ENCODE data around the gene ATF2.

ATF2 gene

DNA sequence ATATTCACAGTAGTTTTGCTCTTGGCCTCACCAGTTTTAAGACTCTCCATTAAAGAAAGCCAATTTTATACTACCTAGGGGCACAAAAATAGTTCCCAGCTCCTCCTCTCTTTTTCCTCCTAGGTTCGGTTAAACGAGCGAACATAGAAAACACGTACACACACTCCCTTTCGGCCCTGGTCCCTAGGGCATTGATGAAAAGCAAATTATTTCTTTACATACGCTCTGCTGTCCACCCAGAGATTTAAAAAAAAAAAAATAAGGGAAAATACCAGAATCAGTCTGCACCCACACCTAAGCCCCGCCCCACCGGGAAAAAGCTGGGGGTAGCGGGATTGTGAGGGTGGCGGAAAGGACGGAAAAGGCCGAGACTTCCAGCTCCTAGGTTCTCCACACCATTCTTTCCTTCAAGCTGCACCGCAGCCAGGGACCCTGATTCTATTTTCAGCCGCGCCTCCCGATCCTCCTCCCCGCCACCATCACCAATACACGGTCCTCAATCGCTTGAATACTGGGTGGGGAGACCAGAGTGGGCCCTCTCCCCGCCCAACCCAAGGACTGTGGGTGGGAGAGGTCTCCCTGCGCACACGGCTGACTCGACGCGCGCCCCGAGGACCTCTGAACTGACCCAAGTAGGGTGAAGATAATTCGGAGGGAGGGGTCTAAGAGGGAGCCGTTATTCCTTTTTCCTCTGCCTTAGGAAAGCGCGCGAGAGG lies 769 bp downstream of the ATF2 start:
- peak in 39 of 42 donors; percentile 21 to 76 (median 47) for DNase-seq
- intact Hi-C loops (cut with DNase I) = no loop called here

DNA sequence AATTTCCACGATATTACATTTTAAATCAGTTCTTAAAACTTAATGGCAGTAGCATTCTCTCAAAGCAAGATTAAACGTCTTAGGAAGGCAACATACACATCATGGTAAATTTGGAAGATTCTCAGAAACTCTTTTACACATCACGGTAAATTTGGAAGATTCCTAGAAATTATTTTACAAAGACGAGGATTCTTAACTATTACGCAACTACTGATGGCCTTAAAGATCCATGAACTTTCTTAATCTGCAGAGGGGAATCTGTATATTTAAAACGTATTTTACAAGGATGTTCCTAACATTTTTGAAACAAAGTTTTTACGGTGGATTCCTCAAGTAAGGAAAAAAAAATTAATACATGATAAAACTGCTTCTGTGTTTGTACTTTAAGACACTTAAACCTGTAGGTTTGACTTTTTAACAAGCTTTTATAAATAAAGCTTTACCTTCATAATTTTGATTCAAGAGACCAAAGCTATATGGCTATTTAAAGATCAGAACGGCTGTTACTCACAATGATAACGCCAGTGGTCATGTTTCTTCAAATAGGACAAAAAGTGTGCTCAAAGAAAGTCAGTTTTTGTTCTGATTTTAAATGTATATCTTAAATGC lies 1.7 kb downstream of the ATF2 start:
- intact Hi-C loops (cut with DNase I) = no loop called here
- DNase-seq = no peak

DNA sequence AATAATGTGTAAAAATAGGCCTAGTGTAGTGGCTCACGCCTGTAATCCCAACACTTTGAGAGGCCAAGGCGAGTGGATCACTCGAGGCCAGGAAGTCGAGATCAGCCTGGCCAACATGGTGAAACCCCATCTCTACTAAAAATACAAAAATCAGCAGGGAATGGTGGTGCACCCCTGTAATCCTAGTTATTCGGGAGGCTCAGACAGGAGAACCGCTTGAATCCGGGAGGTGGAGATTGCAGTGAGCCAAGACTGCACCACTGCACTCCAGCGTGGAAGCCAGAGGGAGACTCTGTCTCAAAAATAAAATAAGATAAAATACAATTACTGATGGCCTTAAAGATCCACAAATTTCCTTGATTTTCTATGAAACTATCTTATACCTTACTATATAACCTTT lies 3.8 kb downstream of the ATF2 start:
- intact Hi-C loops (cut with DNase I) = no loop called here
- no peak for DNase-seq

DNA sequence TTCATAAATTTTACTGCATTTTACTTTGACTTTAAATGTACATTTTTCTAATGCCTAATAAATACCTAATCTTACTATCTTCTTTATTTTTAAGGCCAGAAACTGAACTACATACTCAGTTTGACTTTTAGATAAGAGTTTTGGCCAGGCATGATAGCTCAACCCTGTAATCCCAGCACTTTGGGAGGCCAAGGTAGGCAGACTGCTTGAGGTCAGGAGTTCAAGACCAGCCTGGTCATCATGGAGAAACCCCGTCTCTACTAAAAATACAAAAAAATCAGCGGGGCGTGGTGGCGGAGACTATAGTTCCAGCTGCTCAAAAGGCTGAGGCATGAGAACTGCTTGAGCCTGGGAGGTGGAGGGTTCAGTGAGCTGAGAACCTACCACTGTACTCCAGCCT lies 9.1 kb downstream of the ATF2 start:
- intact Hi-C loops (cut with DNase I) = no loop called here
- no peak for DNase-seq

DNA sequence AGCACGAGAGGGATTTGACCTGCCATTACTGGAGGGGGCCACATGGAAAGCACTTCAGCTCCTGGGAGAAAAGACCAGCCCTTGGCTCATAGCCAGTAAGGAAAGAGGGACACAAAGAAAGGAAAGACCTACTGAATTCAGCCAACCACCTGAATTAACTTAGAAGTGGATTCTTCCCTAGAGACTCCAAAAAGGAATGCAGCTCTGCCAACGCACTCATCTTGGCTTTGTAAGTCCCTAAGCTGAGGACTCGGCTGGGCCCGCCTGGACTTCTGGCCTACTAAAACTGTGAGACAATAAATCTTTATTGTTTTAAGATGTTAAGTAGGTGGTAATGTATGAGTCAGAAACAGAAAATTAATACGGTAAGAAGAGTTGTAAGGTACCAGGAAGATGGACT lies 11.5 kb downstream of the ATF2 start:
- DNase-seq = no peak
- intact Hi-C loops (cut with DNase I) = no loop called here

DNA sequence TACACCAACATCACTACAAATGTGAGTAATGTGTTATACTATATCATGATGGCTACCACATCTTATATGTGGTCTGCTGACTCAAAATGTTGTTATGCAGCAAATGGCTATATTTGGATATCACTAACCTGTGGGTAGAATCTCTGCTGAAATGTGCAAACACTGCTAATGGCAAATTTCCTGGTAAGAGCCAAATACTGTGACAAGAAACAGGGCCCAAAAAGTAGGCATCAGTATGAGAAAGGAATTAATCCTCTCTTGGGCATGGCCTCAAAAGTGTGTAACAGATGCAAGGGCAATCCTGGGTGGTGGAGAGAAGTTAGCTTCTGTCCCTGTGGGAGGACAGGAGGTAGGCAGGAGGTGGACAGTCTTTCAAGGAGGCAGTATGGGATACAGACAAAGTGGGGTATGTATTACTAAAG lies 13.3 kb downstream of the ATF2 start:
- no peak for DNase-seq
- intact Hi-C loops (cut with DNase I) = no loop called here

DNA sequence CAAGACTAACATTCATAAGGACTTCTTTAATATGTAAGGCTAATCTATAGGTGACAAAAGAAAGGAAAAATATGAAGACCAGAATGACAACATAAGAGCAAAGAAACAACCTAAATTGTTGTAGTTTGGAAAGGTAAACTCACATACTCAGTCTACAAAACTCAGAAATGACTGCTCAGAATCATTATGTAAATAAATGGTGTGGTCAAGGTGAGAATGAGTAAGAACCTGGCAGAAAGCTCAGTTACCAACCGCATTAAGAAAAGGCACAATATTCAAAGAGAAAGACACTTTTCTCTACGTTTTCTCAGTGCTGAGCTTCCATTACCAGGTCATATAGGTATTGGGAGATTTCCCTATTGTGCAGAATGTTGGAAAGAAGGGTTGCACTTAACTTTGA lies 15.8 kb downstream of the ATF2 start:
- intact Hi-C loops (cut with DNase I) = no loop called here

DNA sequence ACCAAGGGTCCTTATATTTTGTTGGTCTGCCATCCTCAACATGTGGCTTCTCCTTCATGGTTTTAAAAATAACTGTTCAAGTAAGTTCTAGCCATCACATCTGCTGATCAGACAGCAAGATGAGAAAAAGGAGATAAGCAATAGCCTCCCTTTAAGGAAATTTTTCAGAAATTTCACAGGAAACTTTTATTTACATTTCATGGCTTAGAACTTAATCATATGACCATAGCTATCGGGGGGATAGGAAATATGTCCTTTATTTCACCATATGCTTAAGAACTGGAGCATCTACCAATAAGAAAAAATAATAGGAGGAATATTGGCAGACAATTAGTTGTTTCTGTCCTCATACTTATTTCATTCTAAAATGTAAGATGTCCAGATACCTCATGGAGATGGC lies 16.2 kb downstream of the ATF2 start:
- intact Hi-C loops (cut with DNase I) = no loop called here
- no peak for DNase-seq

More for the DNA sequence above, 15.8 kb downstream of the ATF2 start:
- no peak for DNase-seq

DNA sequence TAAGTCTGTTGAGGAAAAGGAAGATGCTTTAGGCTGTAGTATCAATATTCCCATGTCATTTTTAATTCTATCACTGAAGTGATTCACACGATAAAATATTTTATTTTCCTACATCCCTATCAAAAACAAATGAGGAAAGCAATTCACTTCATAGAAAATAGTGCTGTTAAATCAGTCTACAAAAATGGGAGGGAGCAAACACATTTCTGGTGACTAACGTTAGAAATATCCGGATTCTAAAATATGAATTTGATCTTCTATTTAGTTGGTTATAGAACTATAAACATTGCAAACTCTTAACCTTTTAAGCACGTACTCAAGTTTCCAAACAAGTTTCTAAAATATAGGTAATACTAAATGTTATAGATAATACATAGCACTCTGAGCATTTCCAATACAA lies 20.8 kb downstream of the ATF2 start:
- DNase-seq = no peak
- intact Hi-C loops (cut with DNase I) = no loop called here

DNA sequence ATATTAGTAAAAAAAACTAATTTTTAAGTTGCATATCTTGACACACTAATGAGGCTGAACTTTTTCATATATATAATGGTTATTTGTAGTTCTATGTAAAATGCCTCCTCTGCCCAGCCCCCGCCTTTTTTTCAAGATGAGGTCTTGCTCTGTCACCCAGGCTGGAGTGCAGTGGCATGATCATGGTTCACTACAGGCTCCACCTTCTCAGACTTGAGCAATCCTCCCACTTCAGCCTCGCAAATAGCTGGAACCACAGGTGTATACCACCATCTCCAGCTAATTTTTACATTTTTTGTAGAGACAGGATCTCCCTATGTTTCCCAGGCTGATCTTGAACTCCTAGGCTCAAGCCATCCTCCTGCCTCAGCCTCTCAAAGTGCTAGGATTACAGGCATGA lies 24.3 kb downstream of the ATF2 start:
- intact Hi-C loops (cut with DNase I) = no loop called here
- no peak for DNase-seq

DNA sequence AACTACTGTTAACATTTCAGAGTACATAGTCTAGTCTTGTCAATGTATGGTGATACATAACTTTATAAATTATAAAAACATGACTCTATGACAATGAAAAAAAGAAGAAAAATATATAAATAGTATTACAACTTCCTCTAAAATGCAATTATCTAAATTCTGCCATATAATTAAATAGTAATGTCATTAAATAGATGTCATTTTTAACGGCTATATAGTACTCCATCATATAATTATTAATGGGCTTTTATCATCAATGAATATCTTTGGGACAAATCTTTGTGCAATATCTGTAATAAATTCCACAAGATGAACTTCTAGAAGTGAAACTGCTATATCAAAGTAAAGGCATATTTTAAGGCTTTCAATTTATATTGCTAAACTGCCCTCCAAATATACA lies 24.8 kb downstream of the ATF2 start:
- intact Hi-C loops (cut with DNase I) = no loop called here
- no peak for DNase-seq

DNA sequence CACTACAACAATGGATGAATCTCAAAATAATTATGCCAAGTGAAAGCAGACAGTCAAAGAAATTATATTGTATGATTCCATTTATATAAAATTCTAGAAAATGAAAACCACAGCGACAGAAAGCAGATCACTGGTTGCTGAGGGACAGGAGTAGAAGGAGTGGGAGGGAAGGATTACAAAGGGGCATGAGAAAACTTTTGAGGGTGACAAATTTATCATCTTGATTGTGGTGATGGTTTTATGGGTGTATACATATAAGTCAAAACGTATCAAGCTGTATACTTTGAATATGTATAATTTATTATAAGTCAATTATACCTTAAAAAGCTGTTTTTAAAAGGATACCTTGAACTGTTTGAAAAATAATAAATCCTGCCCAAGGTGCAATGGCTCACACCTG lies 27.7 kb downstream of the ATF2 start:
- DNase-seq = no peak
- intact Hi-C loops (cut with DNase I) = no loop called here

DNA sequence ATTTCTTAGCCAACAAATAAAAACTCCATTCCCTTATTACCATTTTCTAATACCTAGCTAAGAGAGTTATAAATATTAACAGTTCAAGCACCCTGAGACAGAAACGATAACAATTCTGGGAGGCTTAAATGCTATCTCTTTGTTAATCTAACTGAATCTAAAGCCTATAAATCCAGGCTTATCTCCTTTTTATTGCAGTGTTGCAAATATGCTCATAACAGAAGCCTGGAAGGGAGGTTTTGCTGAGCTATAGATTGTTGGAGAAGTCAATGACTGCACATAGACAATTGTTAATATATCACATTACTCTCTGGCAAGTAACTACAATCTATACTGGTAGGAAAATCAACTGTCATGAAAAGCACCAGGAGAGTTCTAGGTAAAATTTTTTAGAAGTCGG lies 30.2 kb downstream of the ATF2 start:
- intact Hi-C loops (cut with DNase I) = no loop called here
- DNase-seq = no peak

DNA sequence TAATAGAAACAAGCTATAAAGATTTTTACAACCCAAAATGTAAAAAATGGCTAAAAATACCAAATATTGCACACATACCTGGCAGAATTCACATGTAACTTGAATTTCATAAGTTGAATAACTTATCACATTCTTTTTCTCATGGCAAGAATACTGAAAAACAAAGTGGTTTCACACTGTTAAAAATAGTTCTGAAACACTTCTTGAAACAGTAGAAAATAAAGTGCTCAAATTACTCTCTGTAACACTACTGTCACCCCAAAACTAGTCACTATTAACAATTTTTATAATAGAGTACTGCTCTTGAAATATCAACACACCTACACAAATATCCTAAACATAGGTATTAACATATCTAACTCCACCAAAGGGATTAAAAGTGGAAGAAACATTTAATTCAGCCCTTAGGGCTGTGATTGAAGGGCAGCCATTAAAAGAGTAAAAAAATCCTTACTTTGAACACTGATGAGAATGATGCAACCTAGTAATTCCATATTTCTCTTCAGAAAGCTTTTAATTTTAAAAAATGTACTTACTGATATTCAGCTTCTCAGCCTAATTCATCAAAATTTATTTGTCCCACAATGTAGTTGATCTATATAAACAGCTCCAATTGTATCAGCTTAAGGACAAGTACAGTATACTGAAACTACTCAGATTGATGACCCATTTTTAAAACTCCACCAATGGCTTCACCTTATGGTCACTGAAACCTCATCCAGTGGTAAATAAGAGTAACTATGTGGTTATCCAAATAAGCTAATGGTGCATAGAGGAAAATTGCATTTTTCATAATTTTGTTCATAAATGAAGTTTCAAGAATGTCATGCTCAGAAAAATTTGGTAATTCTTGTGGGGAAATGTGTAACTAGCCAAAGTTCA lies 31.4 kb downstream of the ATF2 start:
- intact Hi-C loops (cut with DNase I) = no loop called here
- no peak for DNase-seq

DNA sequence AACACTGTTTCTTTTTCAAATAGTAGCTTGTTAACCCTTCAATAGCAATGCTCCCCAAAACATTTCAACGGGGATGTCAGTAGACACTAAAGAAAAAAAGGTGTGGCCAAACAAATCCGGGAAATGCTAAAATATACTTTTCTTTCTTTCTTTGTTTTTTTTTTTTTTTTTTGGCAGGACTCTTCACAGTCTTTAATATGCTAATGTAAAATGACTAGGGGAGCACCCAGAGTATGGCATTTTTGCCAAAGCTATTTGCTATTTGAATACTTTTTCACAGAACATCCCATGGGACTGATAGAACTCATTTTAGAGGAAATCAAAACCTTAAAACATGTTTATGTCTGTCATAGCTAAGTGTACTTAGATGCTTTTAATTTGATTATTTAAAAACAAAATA lies 32.1 kb downstream of the ATF2 start:
- no peak for DNase-seq
- intact Hi-C loops (cut with DNase I) = no loop called here

DNA sequence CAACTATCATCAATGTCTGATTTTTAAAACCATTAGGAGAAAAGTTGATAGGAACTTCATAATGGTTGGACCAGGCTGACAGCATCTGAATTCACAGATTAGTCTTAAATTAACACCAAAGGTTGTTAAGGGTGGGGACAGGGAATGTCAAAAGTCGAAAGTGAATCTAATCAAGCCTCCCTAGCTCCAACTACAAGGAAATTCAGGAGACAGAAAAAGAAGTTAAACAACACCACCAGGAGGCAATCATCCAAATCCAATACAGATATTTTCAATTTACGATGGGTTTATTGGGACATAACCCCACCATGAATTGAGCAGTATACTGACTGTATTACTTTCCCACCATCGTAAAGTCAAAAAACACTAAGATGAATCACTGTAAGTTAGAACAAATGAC lies 32.8 kb downstream of the ATF2 start:
- DNase-seq = no peak
- intact Hi-C loops (cut with DNase I) = no loop called here

DNA sequence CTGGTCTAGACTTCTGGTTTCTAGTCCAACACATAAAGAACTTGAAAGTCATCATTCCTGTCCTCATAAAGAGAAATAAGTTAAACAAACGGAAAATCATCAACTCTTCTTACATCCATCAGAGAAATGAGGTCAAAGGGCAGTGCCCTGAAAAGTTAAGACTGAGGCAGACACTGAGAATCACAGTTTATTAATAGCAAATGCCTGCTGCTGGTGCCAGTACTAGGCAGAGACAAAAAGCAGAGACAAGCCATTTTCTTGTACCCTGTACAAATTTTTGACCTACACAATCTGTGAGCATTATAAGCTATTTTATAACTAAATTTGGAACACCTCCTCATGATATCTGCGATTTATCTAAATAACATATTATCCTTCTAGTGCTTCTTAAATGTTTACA lies 36.8 kb downstream of the ATF2 start:
- DNase-seq = no peak
- intact Hi-C loops (cut with DNase I) = no loop called here

DNA sequence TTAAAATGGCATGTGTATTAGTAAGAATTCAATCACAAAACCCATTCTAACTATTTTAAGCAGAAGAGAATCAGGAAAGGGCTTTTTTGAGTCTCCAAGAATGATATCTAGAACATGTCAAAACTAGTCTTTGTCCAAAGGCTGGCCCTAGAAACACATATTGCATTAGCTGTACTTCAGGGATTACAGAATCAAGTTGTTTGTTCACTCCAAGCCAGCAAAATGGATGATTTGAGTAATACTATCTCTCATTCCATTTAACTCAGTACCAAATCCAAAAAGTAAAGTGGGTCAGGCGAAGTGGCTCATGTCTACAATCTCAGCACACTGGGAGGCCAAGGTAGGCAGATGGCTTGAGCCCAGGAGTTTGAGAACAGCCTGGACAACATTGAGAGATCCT lies 41.3 kb downstream of the ATF2 start:
- intact Hi-C loops (cut with DNase I) = no loop called here
- no peak for DNase-seq

DNA sequence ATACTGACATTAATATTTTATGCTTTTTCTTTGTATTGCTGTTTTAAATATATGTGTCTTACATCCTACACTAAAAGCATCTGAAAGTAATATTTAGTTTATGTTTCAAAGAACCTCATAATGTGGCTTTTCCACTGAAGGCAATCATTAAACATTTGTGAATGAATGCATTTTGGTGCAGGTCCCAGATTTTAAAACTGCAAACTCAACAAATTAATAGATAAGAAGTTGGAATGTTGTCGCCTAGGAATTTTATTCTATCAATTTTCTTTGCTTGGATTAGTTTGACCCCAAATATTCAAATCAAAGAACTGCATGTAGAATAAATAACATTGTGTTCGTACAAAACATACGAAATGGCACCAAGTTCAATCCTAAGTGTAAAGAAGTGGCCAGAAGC lies 44.7 kb downstream of the ATF2 start:
- DNase-seq = no peak
- intact Hi-C loops (cut with DNase I) = no loop called here

DNA sequence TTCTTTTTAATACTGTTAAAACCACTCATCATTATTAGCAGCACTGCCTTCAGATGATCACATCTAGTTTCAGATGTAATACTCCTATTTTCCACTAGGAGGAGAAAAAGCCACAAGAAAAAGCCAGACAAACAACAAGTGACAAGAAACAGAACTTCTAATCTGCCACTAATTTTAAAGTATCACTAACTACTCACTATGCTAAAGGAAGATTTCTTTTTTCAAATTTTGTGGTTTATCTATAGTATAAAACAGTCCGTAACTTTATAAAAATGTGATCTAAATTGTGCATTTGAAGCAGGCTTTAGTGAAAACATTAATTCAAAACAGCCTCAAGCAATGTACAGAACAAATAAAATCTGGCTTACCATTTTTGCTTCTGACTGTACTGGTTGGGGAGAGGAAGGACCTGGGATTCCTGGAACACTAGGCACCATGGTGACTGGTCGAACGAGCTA lies 56.8 kb downstream of the ATF2 start:
- no peak for DNase-seq
- intact Hi-C loops (cut with DNase I) = no loop called here
